ENCODE data around the gene PSTPIP2. TPM values are rescaled to one million over a fixed set of nuclear protein-coding genes. Genes with fewer than 3 reads are reported as not detected.

The PSTPIP2 gene
- total and polyA plus RNA-seq, 9 of the 15 experiments (the other 6 are each of a cell fraction or from before 2014, with no cell fraction given) = 14.0 to 45.7 (median 27.1) TPM

- TF ChIP-seq FOXO4 (CRISPR knock-in tag; IDR thresholded peaks at IDR 0.05) (no peak), HDGF (IDR thresholded peaks at IDR 0.05) (no peak), NCOA4 (IDR thresholded peaks at IDR 0.05; ENCODE audit: partially characterized antibody) (no peak), CGGBP1 (CRISPR knock-in tag; IDR thresholded peaks at IDR 0.05) (no peak), SMAD2 (IDR thresholded peaks at IDR 0.05; ENCODE audit: low read depth, low read length) (no peak), HSF4 (CRISPR knock-in tag; IDR thresholded peaks at IDR 0.05; ENCODE audit: borderline replicate concordance) (no peak), CAMTA2 (CRISPR knock-in tag; conservative IDR thresholded peaks at IDR 0.05) (no peak), ZNF449 (CRISPR knock-in tag; IDR thresholded peaks at IDR 0.05) (no peak), PRPF4 (IDR thresholded peaks at IDR 0.05; ENCODE audit: insufficient read depth, low read depth, low read length, poor library complexity, severe bottlenecking) (no peak), FOXA1 (IDR thresholded peaks at IDR 0.05; ENCODE audit: borderline replicate concordance) (no peak), NEUROD1 (IDR thresholded peaks at IDR 0.05; ENCODE audit: borderline replicate concordance, low read depth, low read length, partially characterized antibody) (no peak), HNRNPLL (IDR thresholded peaks at IDR 0.05; ENCODE audit: low read depth, low read length, poor library complexity, severe bottlenecking) (peak; percentile 27), HNRNPK (IDR thresholded peaks at IDR 0.05; ENCODE audit: low read depth, low read length, poor library complexity, severe bottlenecking) (no peak), DNMT1 (IDR thresholded peaks at IDR 0.05) (no peak), CBX5 (IDR thresholded peaks at IDR 0.05; ENCODE audit: borderline replicate concordance, low read depth) (no peak), LARP7 (IDR thresholded peaks at IDR 0.05) (no peak), ZNF589 (CRISPR knock-in tag; IDR thresholded peaks at IDR 0.05; ENCODE audit: low read depth) (peak; percentile 70; the same call in 1 of the 2 replicates), ZNF609 (CRISPR knock-in tag; IDR thresholded peaks at IDR 0.05; ENCODE audit: borderline replicate concordance) (no peak), ZNF511 (CRISPR knock-in tag; IDR thresholded peaks at IDR 0.05) (no peak), ZNF436 (CRISPR knock-in tag; IDR thresholded peaks at IDR 0.05) (no peak)
Observed at GRCh38 chr18:46097801-46098615, 25.9 kb upstream of the PSTPIP2 start, which contains the start of gene ATP5F1A (continued).
